Endothelial cell (in vitro differentiated cells): Measurements from ENCODE around the gene F7. TPM values are rescaled to one million over a fixed set of nuclear protein-coding genes. Genes with fewer than 3 reads are reported as not detected.

Experiments used
- DNase-seq: peaks from one replicate; pipeline ENCODE4 v3.0.0; 2021; ENCODE audit warnings: low spot score
- H3K27ac Mint-ChIP-seq: one replicate; pipeline ENCODE4 v1.8.0; 2021; ENCODE audit warnings: mixed read lengths, inconsistent platforms; ENCODE audit not compliant: unreplicated experiment
- H3K27me3 Mint-ChIP-seq: one replicate; pipeline ENCODE4 v1.8.0; 2021; ENCODE audit warnings: mild to moderate bottlenecking, moderate library complexity, mixed read lengths, inconsistent platforms; ENCODE audit not compliant: unreplicated experiment
- H3K36me3 Mint-ChIP-seq: one replicate; pipeline ENCODE4 v1.8.0; 2021; ENCODE audit warnings: mild to moderate bottlenecking, low read depth, mixed read lengths, inconsistent platforms; ENCODE audit not compliant: unreplicated experiment
- H3K4me1 Mint-ChIP-seq: one replicate; pipeline ENCODE4 v1.8.0; 2021; ENCODE audit warnings: mild to moderate bottlenecking, mixed read lengths, inconsistent platforms; ENCODE audit not compliant: unreplicated experiment
- H3K4me3 Mint-ChIP-seq: one replicate; pipeline ENCODE4 v1.8.0; 2021; ENCODE audit warnings: mild to moderate bottlenecking, mixed read lengths, inconsistent platforms; ENCODE audit not compliant: unreplicated experiment
- H3K9me3 Mint-ChIP-seq: one replicate; pipeline ENCODE4 v1.8.0; 2021; ENCODE audit warnings: mixed read lengths, inconsistent platforms; ENCODE audit not compliant: unreplicated experiment
- CTCF ChIP-seq: fragments of 200-600 bp; sonication (generic); IDR thresholded peaks from one replicate; pipeline ENCODE4 v1.5.0; 2021; ENCODE audit warnings: antibody characterized with exemption; ENCODE audit not compliant: unreplicated experiment
- total RNA-seq: library from RNA; stranded (reverse); fragmentation: NEBNext Ultra II Directional; extraction: Animal tissue kit (Norgen Biotek cat#: 25700); gene quantifications from one replicate; pipeline ENCODE4 v1.2.1, GENCODE V29; 2021; ENCODE audit not compliant: unreplicated experiment

The F7 gene
- total RNA-seq, 1 donor from 2014 or later = not detected

GRCh38 chr13:113147206-113147605 lies 41.6 kb downstream of the F7 start:
- H3K4me3 Mint-ChIP-seq = no peak overlapping the region
- H3K4me1 Mint-ChIP-seq = no peaks in the 10 kb centered on the region
- TF ChIP-seq CTCF = no peak
- peaks cover 10% of the 10 kb centered on the region for H3K27me3 Mint-ChIP-seq
- H3K9me3 Mint-ChIP-seq = no peaks in the 10 kb centered on the region
- no peak for DNase-seq
- no peak overlapping the region for H3K27ac Mint-ChIP-seq
- H3K36me3 Mint-ChIP-seq = peaks cover under 1% of the 10 kb centered on the region

GRCh38 chr13:113148407-113148806 lies 42.8 kb downstream of the F7 start:
- H3K27me3 Mint-ChIP-seq = peaks cover 16% of the 10 kb centered on the region
- H3K4me3 Mint-ChIP-seq = no peak overlapping the region
- no peak for DNase-seq
- H3K27ac Mint-ChIP-seq = no peak overlapping the region
- H3K4me1 Mint-ChIP-seq = peaks cover 3% of the 10 kb centered on the region
- H3K36me3 Mint-ChIP-seq = peaks cover 7% of the 10 kb centered on the region
- no peak for TF ChIP-seq CTCF
- H3K9me3 Mint-ChIP-seq = no peaks in the 10 kb centered on the region

- Mint-ChIP-seq H3K27me3 (peaks cover 16% of the 10 kb centered on the region), H3K9me3 (no peaks in the 10 kb centered on the region), H3K36me3 (peaks cover 7% of the 10 kb centered on the region), H3K4me3 (no peak overlapping the region), H3K27ac (no peak overlapping the region), H3K4me1 (peaks cover 3% of the 10 kb centered on the region)
- TF ChIP-seq CTCF = no peak
- DNase-seq = no peak
These were observed 43.4 kb downstream of the F7 start for GRCh38 chr13:113148940-113149503.

GRCh38 chr13:113149711-113150549 lies 44.3 kb downstream of the F7 start:
- H3K4me3 Mint-ChIP-seq = no peak overlapping the region
- TF ChIP-seq CTCF = no peak
- H3K27ac Mint-ChIP-seq = no peak overlapping the region
- no peak for DNase-seq
- H3K9me3 Mint-ChIP-seq = no peaks in the 10 kb centered on the region
- peaks cover 7% of the 10 kb centered on the region for H3K36me3 Mint-ChIP-seq
- H3K4me1 Mint-ChIP-seq = peaks cover 3% of the 10 kb centered on the region
- H3K27me3 Mint-ChIP-seq = peaks cover 18% of the 10 kb centered on the region
